ENCODE measurements around the gene SBNO2. TPM values are rescaled to one million over a fixed set of nuclear protein-coding genes. Genes with fewer than 3 reads are reported as not detected.

The SBNO2 gene
- total RNA-seq, 1 donor from 2014 or later, result 65.5 TPM

DNA sequence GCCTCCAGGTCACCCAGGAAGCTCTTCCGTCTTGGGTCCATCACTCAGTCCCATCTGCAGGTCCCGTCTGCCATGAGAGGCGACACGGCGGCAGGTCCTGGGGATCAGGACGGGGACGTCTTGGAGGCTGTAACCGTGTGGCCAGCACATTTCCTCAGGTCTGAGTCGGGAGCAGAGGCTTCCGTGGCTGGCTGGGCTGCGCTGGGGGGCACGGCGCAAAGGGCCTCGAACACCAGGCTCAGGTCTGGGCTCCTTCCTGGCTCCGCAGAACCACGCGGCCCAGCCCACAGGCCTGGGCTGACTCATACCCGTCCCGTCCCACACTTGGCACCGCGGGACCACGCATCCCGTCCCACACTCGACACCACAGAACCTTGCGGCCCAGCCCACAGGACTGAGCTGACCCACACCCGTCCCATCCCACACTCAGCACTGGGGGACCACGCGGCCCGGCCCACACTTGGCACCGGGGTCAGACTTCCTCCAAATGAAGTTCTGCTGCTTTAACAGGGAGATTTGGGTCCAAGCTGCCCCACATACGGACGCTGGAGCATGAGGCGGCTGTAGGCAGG is 30.2 kb downstream of the SBNO2 start:
- no peak overlapping the region for H3K4me3 Mint-ChIP-seq (ENCODE audit: unreplicated experiment)
- H3K9me3 Mint-ChIP-seq (ENCODE audit: unreplicated experiment), result peaks cover 9% of the 10 kb centered on the region
- TF ChIP-seq, protein P1, sequence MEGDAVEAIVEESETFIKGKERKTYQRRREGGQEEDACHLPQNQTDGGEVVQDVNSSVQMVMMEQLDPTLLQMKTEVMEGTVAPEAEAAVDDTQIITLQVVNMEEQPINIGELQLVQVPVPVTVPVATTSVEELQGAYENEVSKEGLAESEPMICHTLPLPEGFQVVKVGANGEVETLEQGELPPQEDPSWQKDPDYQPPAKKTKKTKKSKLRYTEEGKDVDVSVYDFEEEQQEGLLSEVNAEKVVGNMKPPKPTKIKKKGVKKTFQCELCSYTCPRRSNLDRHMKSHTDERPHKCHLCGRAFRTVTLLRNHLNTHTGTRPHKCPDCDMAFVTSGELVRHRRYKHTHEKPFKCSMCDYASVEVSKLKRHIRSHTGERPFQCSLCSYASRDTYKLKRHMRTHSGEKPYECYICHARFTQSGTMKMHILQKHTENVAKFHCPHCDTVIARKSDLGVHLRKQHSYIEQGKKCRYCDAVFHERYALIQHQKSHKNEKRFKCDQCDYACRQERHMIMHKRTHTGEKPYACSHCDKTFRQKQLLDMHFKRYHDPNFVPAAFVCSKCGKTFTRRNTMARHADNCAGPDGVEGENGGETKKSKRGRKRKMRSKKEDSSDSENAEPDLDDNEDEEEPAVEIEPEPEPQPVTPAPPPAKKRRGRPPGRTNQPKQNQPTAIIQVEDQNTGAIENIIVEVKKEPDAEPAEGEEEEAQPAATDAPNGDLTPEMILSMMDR (IDR thresholded peaks at IDR 0.05; ENCODE audit: partially characterized antibody, unreplicated experiment), result no peak
- peaks cover 8% of the 10 kb centered on the region for H3K4me1 Mint-ChIP-seq (ENCODE audit: low read depth, unreplicated experiment)
- H3K27me3 Mint-ChIP-seq (ENCODE audit: unreplicated experiment), result peaks cover 20% of the 10 kb centered on the region
- no peak overlapping the region for H3K27ac Mint-ChIP-seq (ENCODE audit: unreplicated experiment)
- H3K36me3 Mint-ChIP-seq (ENCODE audit: unreplicated experiment), result peaks cover 16% of the 10 kb centered on the region
- DNase-seq, result no peak

DNA sequence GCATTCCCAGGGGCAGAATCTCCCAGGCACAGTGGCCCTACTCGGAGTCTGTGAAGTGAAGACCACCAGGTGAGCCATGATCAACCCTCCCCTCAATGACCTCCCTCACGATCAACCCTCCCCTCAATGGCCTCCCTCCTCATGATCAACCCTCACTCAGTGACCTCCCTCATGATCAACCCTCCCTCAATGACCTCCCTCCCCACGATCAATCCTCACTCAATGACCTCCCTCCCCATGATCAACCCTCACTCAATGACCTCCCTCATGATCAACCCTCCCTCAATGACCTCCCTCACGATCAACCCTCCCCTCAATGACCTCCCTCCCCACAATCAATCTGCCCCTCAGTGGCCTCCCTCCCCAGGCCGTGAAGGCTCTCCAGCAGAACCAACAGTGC is 32.1 kb downstream of the SBNO2 start:
- Mint-ChIP-seq H3K27me3 (ENCODE audit: unreplicated experiment) (peaks cover 20% of the 10 kb centered on the region), H3K27ac (ENCODE audit: unreplicated experiment) (no peak overlapping the region), H3K9me3 (ENCODE audit: unreplicated experiment) (peaks cover 13% of the 10 kb centered on the region), H3K36me3 (ENCODE audit: unreplicated experiment) (peaks cover 16% of the 10 kb centered on the region), H3K4me3 (ENCODE audit: unreplicated experiment) (no peak overlapping the region), H3K4me1 (ENCODE audit: low read depth, unreplicated experiment) (peaks cover 10% of the 10 kb centered on the region)
- no peak for DNase-seq
- TF ChIP-seq, protein P1 (IDR thresholded peaks at IDR 0.05; ENCODE audit: partially characterized antibody, unreplicated experiment), result no peak

DNA sequence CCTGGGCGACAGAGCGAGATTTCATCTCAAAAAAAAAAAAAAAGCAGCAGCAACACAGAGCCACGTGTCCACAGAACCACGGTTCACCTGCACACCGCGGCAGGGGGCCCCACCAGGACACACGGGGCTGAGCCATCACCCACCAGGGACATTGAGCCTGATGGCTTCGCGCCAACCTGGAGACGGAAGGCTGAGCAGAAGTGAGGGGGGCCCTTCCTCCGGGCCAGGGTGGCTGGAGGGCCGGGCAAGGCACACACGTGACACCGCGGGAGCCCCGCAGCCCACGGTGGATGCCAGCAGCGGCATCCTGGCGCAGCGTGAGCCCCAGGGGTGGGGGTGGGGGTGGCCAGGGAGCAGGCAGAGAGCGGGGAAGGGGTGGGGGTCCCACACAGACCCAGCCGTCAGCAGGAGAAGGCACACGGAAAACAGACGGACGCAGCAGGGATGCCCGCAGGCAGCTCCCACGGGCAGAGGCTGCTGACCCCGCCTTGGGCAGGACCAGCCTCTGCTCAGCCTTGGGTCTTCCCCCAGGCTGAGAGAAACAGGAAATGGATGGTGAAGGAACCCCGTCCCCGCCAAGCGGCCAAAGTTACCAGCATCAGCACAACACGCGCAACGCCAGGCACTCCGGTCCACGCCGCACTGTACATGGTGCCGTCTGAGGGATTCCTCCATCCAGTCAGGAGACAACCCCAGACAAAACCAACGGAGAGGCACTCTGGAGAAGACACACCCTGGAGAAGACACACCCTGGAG is 33.6 kb downstream of the SBNO2 start:
- Mint-ChIP-seq H3K36me3 (ENCODE audit: unreplicated experiment) (peaks cover 16% of the 10 kb centered on the region), H3K4me1 (ENCODE audit: low read depth, unreplicated experiment) (peaks cover 12% of the 10 kb centered on the region), H3K27me3 (ENCODE audit: unreplicated experiment) (peaks cover 15% of the 10 kb centered on the region), H3K9me3 (ENCODE audit: unreplicated experiment) (peaks cover 15% of the 10 kb centered on the region), H3K27ac (ENCODE audit: unreplicated experiment) (no peak overlapping the region), H3K4me3 (ENCODE audit: unreplicated experiment) (no peak overlapping the region)
- DNase-seq, result no peak
- TF ChIP-seq, protein P1 (IDR thresholded peaks at IDR 0.05; ENCODE audit: partially characterized antibody, unreplicated experiment), result no peak

DNA sequence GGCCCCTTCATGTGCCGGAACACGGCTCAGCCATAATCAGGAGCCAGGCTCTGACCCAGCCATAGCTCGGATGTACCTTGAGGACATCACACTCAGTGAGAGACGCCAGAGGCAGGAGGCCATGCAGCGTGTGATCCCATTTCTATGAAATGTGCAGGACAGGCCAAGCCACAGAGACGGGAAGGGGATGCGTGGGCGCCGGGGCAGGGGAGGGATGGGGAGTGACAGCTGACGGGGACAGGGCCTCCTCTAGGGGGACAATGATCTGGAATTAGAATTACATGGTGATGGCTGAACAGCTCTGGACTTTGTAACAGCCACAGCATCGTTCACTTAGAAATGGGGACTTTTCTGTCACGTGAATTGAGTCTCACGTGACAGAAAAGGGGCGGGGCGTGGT is 34.9 kb downstream of the SBNO2 start:
- Mint-ChIP-seq H3K9me3 (ENCODE audit: unreplicated experiment) (peaks cover 15% of the 10 kb centered on the region), H3K4me1 (ENCODE audit: low read depth, unreplicated experiment) (peaks cover 6% of the 10 kb centered on the region), H3K4me3 (ENCODE audit: unreplicated experiment) (no peak overlapping the region), H3K36me3 (ENCODE audit: unreplicated experiment) (peaks cover 9% of the 10 kb centered on the region), H3K27me3 (ENCODE audit: unreplicated experiment) (peaks cover 10% of the 10 kb centered on the region), H3K27ac (ENCODE audit: unreplicated experiment) (no peak overlapping the region)
- TF ChIP-seq, protein P1 (IDR thresholded peaks at IDR 0.05; ENCODE audit: partially characterized antibody, unreplicated experiment), result no peak
- DNase-seq, result no peak

DNA sequence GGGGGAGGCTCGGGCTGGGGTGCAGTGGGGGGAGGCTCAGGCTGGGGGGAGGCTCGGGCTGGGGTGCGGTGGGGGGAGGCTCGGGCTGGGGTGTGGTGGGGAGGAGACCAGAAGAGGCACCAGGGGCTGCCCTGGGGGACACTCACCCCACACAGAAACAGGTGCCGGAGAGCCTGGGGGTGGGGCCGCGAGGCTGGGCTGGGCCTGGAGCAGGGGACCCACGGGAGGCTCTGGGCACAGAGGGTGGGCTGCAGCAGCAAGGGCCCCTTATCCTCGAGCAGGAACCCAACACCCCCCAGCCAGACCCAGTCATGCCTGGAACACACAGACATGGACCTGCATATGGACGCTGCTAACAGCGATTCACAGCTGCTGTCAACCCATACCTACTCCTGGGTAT is 35.9 kb downstream of the SBNO2 start:
- Mint-ChIP-seq H3K4me1 (ENCODE audit: low read depth, unreplicated experiment) (peaks cover 6% of the 10 kb centered on the region), H3K36me3 (ENCODE audit: unreplicated experiment) (peaks cover 5% of the 10 kb centered on the region), H3K4me3 (ENCODE audit: unreplicated experiment) (no peak overlapping the region), H3K27ac (ENCODE audit: unreplicated experiment) (no peak overlapping the region), H3K9me3 (ENCODE audit: unreplicated experiment) (peaks cover 12% of the 10 kb centered on the region), H3K27me3 (ENCODE audit: unreplicated experiment) (peaks cover 9% of the 10 kb centered on the region)
- no peak for DNase-seq
- TF ChIP-seq, protein P1 (IDR thresholded peaks at IDR 0.05; ENCODE audit: partially characterized antibody, unreplicated experiment), result no peak
